Retinal pigment epithelial cell (primary cell): ENCODE data around the gene ZNF750.

Source experiments
- DNase-seq: peaks from one replicate; pipeline ENCODE4 v3.0.0-alpha.2; 2010; ENCODE audit warnings: low read depth
- H3K4me3 ChIP-seq: 2 replicates; pipeline ENCODE4 v1.5.1; 2011; ENCODE audit warnings: mild to moderate bottlenecking, low read length, control low read depth, moderate library complexity
- TF ChIP-seq, protein P1 (sequence below): conservative IDR thresholded peaks from 2 replicates; pipeline ENCODE4 v1.5.1; 2011; ENCODE audit warnings: low read depth, low read length, control low read depth, inconsistent platforms

ZNF750 gene

DNA sequence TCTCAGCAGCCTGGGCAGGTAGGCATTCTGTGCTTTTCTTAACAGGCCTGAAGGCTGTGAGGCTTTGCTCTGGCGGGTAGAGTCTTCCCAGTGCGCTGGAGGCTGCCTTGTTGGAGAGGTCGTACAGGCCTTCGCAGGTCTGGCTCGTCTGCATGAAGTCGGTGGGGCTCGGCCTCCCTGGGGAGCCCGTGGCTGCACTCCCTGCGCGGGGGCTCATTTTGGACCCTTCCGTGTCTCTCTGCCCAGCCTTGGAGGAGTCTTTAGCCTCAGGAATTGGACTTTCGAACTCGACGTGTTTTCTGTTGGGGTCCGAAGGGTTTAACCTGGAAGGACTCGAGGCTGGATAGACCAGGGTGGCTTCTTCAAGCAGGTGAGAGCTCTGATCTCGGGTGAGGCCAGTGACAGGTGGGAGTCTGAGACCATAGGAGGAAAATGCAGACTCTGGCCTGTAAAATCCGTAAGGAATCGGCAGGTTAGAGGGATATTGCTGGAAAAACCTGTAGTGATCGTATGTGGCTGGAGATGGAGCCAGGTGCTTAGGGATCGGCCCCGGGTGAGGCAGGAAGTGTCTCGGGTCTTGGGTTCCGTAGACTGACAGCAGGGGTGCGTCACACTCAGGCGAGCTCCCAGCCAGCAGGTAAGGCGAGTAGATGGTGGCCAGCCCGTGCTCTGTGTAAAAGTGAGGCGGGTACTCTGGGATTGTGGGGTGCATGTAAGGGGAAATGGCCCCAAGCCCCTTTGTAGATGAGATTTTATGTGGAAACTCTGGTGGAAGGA, 8.6 kb downstream of the ZNF750 start:
- no peak for DNase-seq
- TF ChIP-seq, protein P1, sequence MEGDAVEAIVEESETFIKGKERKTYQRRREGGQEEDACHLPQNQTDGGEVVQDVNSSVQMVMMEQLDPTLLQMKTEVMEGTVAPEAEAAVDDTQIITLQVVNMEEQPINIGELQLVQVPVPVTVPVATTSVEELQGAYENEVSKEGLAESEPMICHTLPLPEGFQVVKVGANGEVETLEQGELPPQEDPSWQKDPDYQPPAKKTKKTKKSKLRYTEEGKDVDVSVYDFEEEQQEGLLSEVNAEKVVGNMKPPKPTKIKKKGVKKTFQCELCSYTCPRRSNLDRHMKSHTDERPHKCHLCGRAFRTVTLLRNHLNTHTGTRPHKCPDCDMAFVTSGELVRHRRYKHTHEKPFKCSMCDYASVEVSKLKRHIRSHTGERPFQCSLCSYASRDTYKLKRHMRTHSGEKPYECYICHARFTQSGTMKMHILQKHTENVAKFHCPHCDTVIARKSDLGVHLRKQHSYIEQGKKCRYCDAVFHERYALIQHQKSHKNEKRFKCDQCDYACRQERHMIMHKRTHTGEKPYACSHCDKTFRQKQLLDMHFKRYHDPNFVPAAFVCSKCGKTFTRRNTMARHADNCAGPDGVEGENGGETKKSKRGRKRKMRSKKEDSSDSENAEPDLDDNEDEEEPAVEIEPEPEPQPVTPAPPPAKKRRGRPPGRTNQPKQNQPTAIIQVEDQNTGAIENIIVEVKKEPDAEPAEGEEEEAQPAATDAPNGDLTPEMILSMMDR = no peak

DNA sequence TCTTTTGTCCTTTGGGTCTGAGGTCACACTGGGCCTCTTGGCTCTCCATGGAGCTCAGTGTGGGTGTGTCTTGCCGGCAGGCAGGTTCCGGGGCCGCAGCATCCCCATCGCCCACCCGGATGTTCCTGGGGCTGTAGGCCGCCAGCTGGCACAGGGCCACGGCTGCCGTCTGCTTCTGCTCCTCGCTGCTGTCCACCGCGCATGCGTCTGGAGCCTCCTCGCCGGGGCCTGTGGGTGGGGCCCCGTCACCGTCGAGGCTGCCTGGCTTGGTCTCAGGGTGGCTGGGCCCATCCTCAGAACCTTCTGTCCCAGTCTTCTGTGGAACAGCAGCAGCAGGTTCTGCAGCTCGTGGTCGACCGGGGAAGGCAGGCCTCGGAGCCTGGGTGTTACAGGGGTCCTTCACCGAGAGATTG, 9.6 kb downstream of the ZNF750 start:
- DNase-seq = no peak
- no peak overlapping the region for H3K4me3 ChIP-seq
- TF ChIP-seq, protein P1 = no peak

More for the DNA sequence above, 8.6 kb downstream of the ZNF750 start:
- no peak overlapping the region for H3K4me3 ChIP-seq

DNA sequence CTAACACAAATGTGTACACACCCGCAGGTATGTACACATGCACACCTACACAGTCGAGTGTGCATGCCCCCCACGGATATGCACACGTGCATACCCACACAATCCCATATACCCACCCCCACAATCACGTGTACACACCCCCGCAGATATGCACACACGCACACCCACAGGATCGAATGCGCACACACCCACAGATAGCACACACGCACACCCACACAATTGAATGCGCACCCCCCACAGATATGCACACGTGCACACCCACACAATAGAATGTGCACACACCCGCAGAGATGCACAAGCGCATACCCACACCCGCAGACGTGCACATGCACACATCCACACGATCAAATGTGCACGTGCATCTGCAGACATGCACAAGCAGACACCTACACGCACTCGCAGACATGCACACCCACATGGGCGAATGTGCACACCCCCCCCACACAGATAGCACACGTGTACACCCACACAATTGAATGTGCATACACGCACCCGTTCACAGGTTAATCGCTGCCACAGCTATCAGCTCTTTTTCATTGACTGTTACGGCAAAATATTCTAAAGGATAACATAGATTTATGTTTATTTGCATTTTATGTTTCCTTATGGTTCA, 10.8 kb downstream of the ZNF750 start:
- no peak for DNase-seq
- H3K4me3 ChIP-seq = no peak overlapping the region
- TF ChIP-seq, protein P1 = no peak

DNA sequence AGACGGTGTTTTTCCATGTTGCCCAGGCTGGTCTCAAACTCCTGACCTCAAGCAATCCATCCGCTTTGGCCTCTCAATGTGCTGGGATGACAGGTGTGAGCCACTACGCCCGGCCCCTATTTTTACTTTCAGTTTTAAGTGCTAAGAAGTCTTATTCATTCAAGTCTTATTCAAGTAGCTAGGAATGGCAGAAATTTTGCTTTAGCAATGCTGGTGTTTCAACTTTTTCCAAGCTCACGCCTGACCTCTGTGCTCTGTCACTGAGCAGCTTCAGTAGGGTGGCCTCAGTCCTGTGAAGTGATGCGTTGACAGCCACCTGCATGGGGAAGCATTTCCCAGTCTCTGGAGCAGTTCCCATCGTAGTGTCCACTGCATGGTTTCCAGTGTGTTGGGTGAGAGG, 12.9 kb downstream of the ZNF750 start:
- DNase-seq = no peak
- TF ChIP-seq, protein P1 = no peak
- no peak overlapping the region for H3K4me3 ChIP-seq

DNA sequence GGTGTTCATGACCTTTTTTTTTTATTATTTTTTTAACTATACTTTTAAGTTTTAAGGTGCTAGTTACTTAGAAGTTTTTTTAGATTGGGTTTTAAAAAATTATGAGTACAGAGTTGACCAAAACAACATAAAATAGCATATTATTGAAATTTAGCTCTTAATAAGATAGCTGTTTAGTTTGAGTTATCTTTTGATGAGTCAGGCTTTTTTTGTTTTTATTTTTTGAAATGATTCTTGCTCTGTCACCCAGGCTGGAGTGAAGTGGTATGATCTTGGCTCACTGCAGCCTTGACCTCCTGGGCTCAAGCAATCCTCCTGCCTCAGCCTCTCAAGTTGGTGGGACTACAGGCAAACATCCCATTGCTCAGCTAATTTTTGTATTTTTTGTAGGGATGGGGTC, 13.6 kb downstream of the ZNF750 start:
- TF ChIP-seq, protein P1 = no peak
- H3K4me3 ChIP-seq = no peak overlapping the region
- DNase-seq = no peak

DNA sequence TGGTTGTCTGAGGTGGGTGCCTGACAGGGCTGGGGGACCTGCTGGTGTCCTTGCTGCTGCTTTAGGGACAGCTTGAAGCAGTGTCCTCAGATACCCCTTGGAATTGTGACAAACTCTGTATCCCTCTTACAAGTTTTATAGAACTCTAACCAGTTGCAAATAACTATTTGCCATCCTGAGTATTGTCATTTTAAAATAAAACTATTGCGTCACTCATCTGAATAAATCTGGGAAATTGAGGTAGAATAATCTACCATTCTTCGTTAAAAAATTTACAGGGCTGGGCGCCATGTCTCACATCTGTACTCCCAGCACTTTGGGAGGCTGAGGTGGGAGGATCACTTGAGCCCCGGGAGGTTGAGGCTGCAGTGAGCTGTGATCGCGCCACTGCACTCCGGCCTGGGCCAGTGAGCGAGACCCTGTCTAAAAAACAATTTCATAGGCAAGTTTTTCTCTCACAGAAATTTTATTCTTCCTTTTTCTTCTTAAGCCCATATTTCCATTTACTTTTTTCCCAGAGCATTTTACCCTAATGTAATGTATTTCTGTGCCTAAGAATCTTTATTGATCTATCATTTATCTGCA, 14.2 kb downstream of the ZNF750 start:
- TF ChIP-seq, protein P1 = no peak
- DNase-seq = no peak
- H3K4me3 ChIP-seq = no peak overlapping the region
